IMR-90 (cell line): ENCODE measurements around the gene GSKIP. TPM values are rescaled to one million over a fixed set of nuclear protein-coding genes. Genes with fewer than 3 reads are reported as not detected.

Experiments
- ATAC-seq: fragments of 200-7000 bp; cut with Tn5 transposase; 2 replicates; pipeline ENCODE4 v1.9.1; 2020; ENCODE audit warnings: low read depth, mild to moderate bottlenecking, moderate library complexity
- BruUV-seq: library from RNA; stranded (reverse); fragments of 400-500 nt; replicated peaks from 2 replicates; lab custom pipeline; 2021; lab: Mats Ljungman, UMichigan
- CTCF ChIA-PET: fragments of 300-600 bp; formaldehyde crosslinking; extraction: SDS; loops from one replicate; lab custom pipeline; 2021; ENCODE audit warnings: antibody characterized with exemption; lab: Yijun Ruan, JAX
- POLR2A ChIA-PET: fragments of 300-600 bp; sonication (Branson Sonifier 250); formaldehyde crosslinking; loops from one replicate; lab custom pipeline; 2022; ENCODE audit warnings: antibody characterized with exemption; ENCODE audit not compliant: unreplicated experiment; lab: Charles Lee
- DNase-seq: peaks from one replicate; pipeline ENCODE4 v3.0.0; 2013
- H2AFZ ChIP-seq: replicated peaks from 2 replicates; pipeline ENCODE3; 2013; ENCODE audit warnings: low read length, mild to moderate bottlenecking; ENCODE audit not compliant: poor library complexity
- H2AK5ac ChIP-seq: 2 replicates; pipeline ENCODE4 v1.6.1; 2013; ENCODE audit warnings: low read depth, low read length, inconsistent platforms
- H2AK9ac ChIP-seq: replicated peaks from 2 replicates; pipeline ENCODE3; 2013; ENCODE audit warnings: mild to moderate bottlenecking, low read depth, low read length, moderate library complexity; ENCODE audit not compliant: poor library complexity
- H2BK120ac ChIP-seq: 2 replicates; pipeline ENCODE4 v1.6.1; 2013; ENCODE audit warnings: low read depth, low read length, inconsistent platforms
- H2BK15ac ChIP-seq: 3 replicates; pipeline ENCODE4 v1.6.1; 2013; ENCODE audit warnings: low read depth, low read length, inconsistent platforms
- H2BK20ac ChIP-seq: 2 replicates; pipeline ENCODE4 v1.6.1; 2013; ENCODE audit warnings: low read depth, mild to moderate bottlenecking, inconsistent platforms, low read length, moderate library complexity
- H2BK5ac ChIP-seq: 2 replicates; pipeline ENCODE4 v1.6.1; 2013; ENCODE audit warnings: mild to moderate bottlenecking, low read depth, low read length, inconsistent platforms; ENCODE audit not compliant: poor library complexity, severe bottlenecking
- H3K14ac ChIP-seq: replicated peaks from 2 replicates; pipeline ENCODE4 v1.6.1; 2013; ENCODE audit warnings: low read depth, low read length, inconsistent platforms
- H3K18ac ChIP-seq: 2 replicates; pipeline ENCODE4 v1.6.1; 2013; ENCODE audit warnings: low read depth, low read length, control low read depth
- H3K23ac ChIP-seq: 2 replicates; pipeline ENCODE4 v1.6.1; 2013; ENCODE audit warnings: low read depth, low read length, inconsistent platforms
- H3K27ac ChIP-seq: 2 replicates; pipeline ENCODE4 v1.5.1; 2013; ENCODE audit warnings: mild to moderate bottlenecking, control low read depth, low read length; ENCODE audit not compliant: insufficient read depth
- H3K27me3 ChIP-seq: 2 replicates; pipeline ENCODE4 v1.6.1; 2013; ENCODE audit warnings: low read length; ENCODE audit not compliant: control insufficient read depth, insufficient read depth
- H3K36me3 ChIP-seq: 2 replicates; pipeline ENCODE4 v1.6.1; 2013; ENCODE audit warnings: low read length, mixed read lengths; ENCODE audit not compliant: control insufficient read depth, insufficient read depth
- H3K4ac ChIP-seq: 2 replicates; pipeline ENCODE4 v1.6.1; 2013; ENCODE audit warnings: low read depth, low read length, inconsistent platforms
- H3K4me1 ChIP-seq: 2 replicates; pipeline ENCODE4 v1.6.1; 2013; ENCODE audit warnings: low read length, mixed read lengths; ENCODE audit not compliant: control insufficient read depth, insufficient read depth
- H3K4me2 ChIP-seq: 2 replicates; pipeline ENCODE4 v1.6.1; 2013; ENCODE audit warnings: low read depth, mild to moderate bottlenecking, control low read depth, low read length, moderate library complexity
- H3K4me3 ChIP-seq: 2 replicates; pipeline ENCODE4 v1.5.1; 2013; ENCODE audit warnings: low read depth, mild to moderate bottlenecking, control low read depth, low read length, moderate library complexity; ENCODE audit not compliant: insufficient read depth
- H3K56ac ChIP-seq: 2 replicates; pipeline ENCODE4 v1.6.1; 2013; ENCODE audit warnings: low read length, inconsistent platforms; ENCODE audit not compliant: insufficient read depth; ENCODE audit errors: extremely low read depth
- H3K79me1 ChIP-seq, 2 experiments: 2 replicates each; pipeline ENCODE4 v1.6.1; 2013; ENCODE audit warnings: low read length in 2 of 2, inconsistent platforms in 1 of 2, low read depth in 1 of 2
- H3K9ac ChIP-seq: 2 replicates; pipeline ENCODE4 v1.6.1; 2013; ENCODE audit warnings: low read depth, low read length, control low read depth
- H3K9me1 ChIP-seq: 2 replicates; pipeline ENCODE4 v1.6.1; 2013; ENCODE audit warnings: low read length, inconsistent platforms; ENCODE audit not compliant: insufficient read depth
- H3K9me3 ChIP-seq: 2 replicates; pipeline ENCODE4 v1.6.1; 2013; ENCODE audit warnings: low read length; ENCODE audit not compliant: control insufficient read depth, insufficient read depth
- H4K20me1 ChIP-seq: 2 replicates; pipeline ENCODE4 v1.6.1; 2013; ENCODE audit warnings: low read length, inconsistent platforms; ENCODE audit not compliant: insufficient read depth
- H4K5ac ChIP-seq: 2 replicates; pipeline ENCODE4 v1.6.1; 2013; ENCODE audit warnings: mild to moderate bottlenecking, low read depth, low read length, control low read depth
- H4K8ac ChIP-seq, 2 experiments: 2 replicates each; pipeline ENCODE4 v1.6.1; 2013; ENCODE audit warnings: low read depth in 2 of 2, low read length in 2 of 2, control low read depth in 1 of 2, inconsistent platforms in 1 of 2
- H4K91ac ChIP-seq: 2 replicates; pipeline ENCODE4 v1.6.1; 2013; ENCODE audit warnings: low read depth, low read length, inconsistent platforms; ENCODE audit not compliant: insufficient read depth
- BHLHE40 ChIP-seq: fragments of 150-350 bp; IDR thresholded peaks from 2 replicates; pipeline ENCODE4 v1.6.1; 2016; ENCODE audit warnings: mild to moderate bottlenecking, low read depth, low read length
- CHD1 ChIP-seq: IDR thresholded peaks from 2 replicates; pipeline ENCODE4 v1.6.1; 2012; ENCODE audit warnings: low read depth, low read length, improper control_type of control experiment
- ELK1 ChIP-seq: fragments of 150-350 bp; IDR thresholded peaks from 2 replicates; pipeline ENCODE4 v1.6.1; 2016; ENCODE audit warnings: low read depth, mild to moderate bottlenecking, low read length, moderate library complexity, borderline replicate concordance
- FOS ChIP-seq: fragments of 150-350 bp; IDR thresholded peaks from 2 replicates; pipeline ENCODE4 v1.6.1; 2016; ENCODE audit warnings: low read depth, low read length
- MAFK ChIP-seq: IDR thresholded peaks from 2 replicates; pipeline ENCODE4 v1.6.1; 2012; ENCODE audit warnings: low read depth, low read length, improper control_type of control experiment
- MAZ ChIP-seq: IDR thresholded peaks from 2 replicates; pipeline ENCODE4 v1.6.1; 2012; ENCODE audit warnings: low read depth, mild to moderate bottlenecking, low read length, improper control_type of control experiment, moderate library complexity, borderline replicate concordance
- MXI1 ChIP-seq: IDR thresholded peaks from 2 replicates; pipeline ENCODE4 v1.6.1; 2012; ENCODE audit warnings: low read depth, mild to moderate bottlenecking, low read length, moderate library complexity, borderline replicate concordance
- NFE2L2 ChIP-seq: fragments of 150-350 bp; IDR thresholded peaks from 2 replicates; pipeline ENCODE4 v1.6.1; 2016; ENCODE audit warnings: low read depth, mild to moderate bottlenecking, low read length
- POLR2A ChIP-seq: IDR thresholded peaks from 2 replicates; pipeline ENCODE4 v1.6.1; 2012; ENCODE audit warnings: mild to moderate bottlenecking, low read depth, low read length
- RAD21 ChIP-seq: IDR thresholded peaks from 2 replicates; pipeline ENCODE4 v1.6.1; 2012; ENCODE audit warnings: low read length, improper control_type of control experiment
- RFX5 ChIP-seq: IDR thresholded peaks from 2 replicates; pipeline ENCODE4 v1.8.0; 2012; ENCODE audit warnings: low read depth, mild to moderate bottlenecking, low read length, moderate library complexity
- SMC3 ChIP-seq: fragments of 150-350 bp; IDR thresholded peaks from 2 replicates; pipeline ENCODE4 v1.6.1; 2016; ENCODE audit warnings: low read depth, mild to moderate bottlenecking, antibody characterized with exemption, low read length, moderate library complexity
- USF2 ChIP-seq: fragments of 150-350 bp; IDR thresholded peaks from 2 replicates; pipeline ENCODE4 v1.6.1; 2017; ENCODE audit warnings: mild to moderate bottlenecking, antibody characterized with exemption, low read length, low read depth
- WGBS, 2 experiments: methylation state at CpG; one replicate each; pipeline versions ENCODE4 v1.1.5 to v1.1.7; 2013; ENCODE audit warnings: missing lambda C conversion rate in 2 of 2; ENCODE audit not compliant: insufficient read length in 1 of 2; ENCODE audit errors: extremely low coverage in 2 of 2; 5-methylcytosine and 5-hydroxymethylcytosine counted together
- dilution Hi-C: fragments of 300-500 bp; cut with HindIII; formaldehyde crosslinking; loops from one replicate; pipeline ENCODE4 v1.14.3; 2018; ENCODE audit warnings: low sequenced_read_pairs; ENCODE audit not compliant: unreplicated experiment
- in situ Hi-C: fragments of 300-500 bp; cut with MboI; formaldehyde crosslinking; loops from 3 replicates; pipeline ENCODE4 v1.14.3; 2019; ENCODE audit warnings: low sequenced_read_pairs, inconsistent platforms, mixed read lengths
- intact Hi-C: fragments of 100-400 bp; cut with micrococcal nuclease; formaldehyde crosslinking; loops from 2 replicates; pipeline ENCODE4 v1.10.0; 2022
- polyA plus RNA-seq, 3 experiments: library from polyadenylated mRNA; depleted of rRNA; stranded (reverse); fragments of >200 nt; gene quantifications; 2 replicates each; pipeline ENCODE4 v1.2.3, GENCODE V29; 2012; ENCODE audit warnings: low replicate concordance in 1 of 3
- total RNA-seq: library from RNA; depleted of rRNA; stranded (reverse); fragments of >200 nt; gene quantifications from 2 replicates; pipeline ENCODE4 v1.2.3, GENCODE V29; 2012

Gene GSKIP
- total and polyA plus RNA-seq, 2 of the 4 experiments (the other 2 are of a cell fraction) = 11.7 to 22.0 TPM

- 80% methylated on average over 1 of the region's 9 CpGs; no CpG with 5 or more reads in 1 of the 2 experiments for WGBS, 2 experiments
- H2BK5ac ChIP-seq = no peak overlapping the region
- no peaks in the 10 kb centered on the region for H3K4me1 ChIP-seq
- ATAC-seq (no peak), DNase-seq (no peak)
- no peak overlapping the region for H3K4me2 ChIP-seq
- in situ Hi-C loops (loop anchor here (10.0 to 25.0 kb wide), 2 partner anchors 405 to 847 kb away; no protein-coding TSS in a partner anchor), dilution Hi-C loops (no loop called here), intact Hi-C loops (no loop called here)
- H3K56ac ChIP-seq = no peak overlapping the region
- CTCF ChIA-PET = no interaction called here
- no peak overlapping the region for H2AK9ac ChIP-seq
- H3K18ac ChIP-seq = no peak overlapping the region
- H3K27ac ChIP-seq = no peak overlapping the region
- no peak overlapping the region for H2BK120ac ChIP-seq
- no peak overlapping the region for H3K9ac ChIP-seq
- no peaks in the 10 kb centered on the region for H3K36me3 ChIP-seq
- H4K91ac ChIP-seq = no peak overlapping the region
- TF ChIP-seq USF2 (no peak), RFX5 (no peak), BHLHE40 (no peak), SMC3 (no peak), ELK1 (no peak), FOS (no peak), MXI1 (no peak), MAFK (no peak), RAD21 (no peak), NFE2L2 (no peak), CHD1 (no peak), MAZ (no peak), POLR2A (no peak)
- no peak overlapping the region for H2BK15ac ChIP-seq
- H4K5ac ChIP-seq = no peak overlapping the region
- no peak overlapping the region for H3K4ac ChIP-seq
- no peak overlapping the region for H4K8ac ChIP-seq
- POLR2A ChIA-PET = no interaction called here
- H3K9me3 ChIP-seq = no peaks in the 10 kb centered on the region
- H3K27me3 ChIP-seq = peaks cover 8% of the 10 kb centered on the region
- no peak overlapping the region for H2AFZ ChIP-seq
- no TSS peak for BruUV-seq
- H3K14ac ChIP-seq = no peak overlapping the region
- H3K23ac ChIP-seq = no peak overlapping the region
- H3K9me1 ChIP-seq = no peaks in the 10 kb centered on the region
- no peak overlapping the region for H3K4me3 ChIP-seq
- H3K79me1 ChIP-seq = no peaks in the 10 kb centered on the region
- no peak overlapping the region for H2BK20ac ChIP-seq
- no peak overlapping the region for H2AK5ac ChIP-seq
- no peaks in the 10 kb centered on the region for H4K20me1 ChIP-seq
Measured at GRCh38 chr14:96409701-96410100, 46.4 kb downstream of the GSKIP start.
